PC-3 (cell line): ENCODE measurements around the gene SMARCD3. TPM values are rescaled to one million over a fixed set of nuclear protein-coding genes. Genes with fewer than 3 reads are reported as not detected.

Experiments used
- ATAC-seq: fragments of 200-7000 bp; cut with Tn5 transposase; 2 replicates; pipeline ENCODE4 v1.9.1; 2020; ENCODE audit warnings: mild to moderate bottlenecking, moderate library complexity
- BruUV-seq: library from RNA; stranded (reverse); fragments of 400-500 nt; replicated peaks from 2 replicates; lab custom pipeline; 2021; lab: Mats Ljungman, UMichigan
- CTCF ChIA-PET: fragments of 300-600 bp; sonication (Branson Sonifier 250); formaldehyde crosslinking; loops from one replicate; lab custom pipeline; 2022; ENCODE audit warnings: antibody characterized with exemption; lab: Charles Lee
- POLR2A ChIA-PET: fragments of 300-600 bp; sonication (Branson Sonifier 250); formaldehyde crosslinking; loops from one replicate; lab custom pipeline; 2022; ENCODE audit warnings: antibody characterized with exemption; ENCODE audit not compliant: unreplicated experiment; lab: Charles Lee
- DNase-seq: peaks from one replicate; pipeline ENCODE4 v3.0.0-alpha.2; 2015
- H2AFZ ChIP-seq: fragments of 300-600 bp; sonication (generic); 2 replicates; pipeline ENCODE4 v1.6.0; 2016; ENCODE audit warnings: antibody characterized with exemption, low read length
- H3F3A ChIP-seq: fragments of 300-600 bp; sonication (generic); one replicate; pipeline ENCODE4 v1.6.0; 2017; ENCODE audit warnings: antibody characterized with exemption, low read length, control low read depth, mild to moderate bottlenecking; ENCODE audit not compliant: unreplicated experiment
- H3K27ac ChIP-seq: fragments of 300-600 bp; sonication (generic); 2 replicates; pipeline ENCODE4 v1.5.1; 2016; ENCODE audit warnings: mild to moderate bottlenecking, low read length
- H3K27me3 ChIP-seq: fragments of 300-600 bp; sonication (generic); 2 replicates; pipeline ENCODE4 v1.6.1; 2016; ENCODE audit warnings: low read length, mixed read lengths
- H3K36me3 ChIP-seq: fragments of 300-600 bp; sonication (generic); 2 replicates; pipeline ENCODE4 v1.6.1; 2016; ENCODE audit warnings: low read depth, mixed run types, low read length, mixed read lengths
- H3K4me1 ChIP-seq: fragments of 300-600 bp; sonication (generic); 2 replicates; pipeline ENCODE4 v1.5.1; 2016; ENCODE audit warnings: low read length; ENCODE audit not compliant: insufficient read depth
- H3K4me2 ChIP-seq: fragments of 300-600 bp; sonication (generic); 2 replicates; pipeline ENCODE4 v1.6.0; 2016; ENCODE audit warnings: low read length
- H3K4me3 ChIP-seq: fragments of 300-600 bp; sonication (generic); 2 replicates; pipeline ENCODE4 v1.5.1; 2016; ENCODE audit warnings: mild to moderate bottlenecking, low read length, mixed read lengths
- H3K79me2 ChIP-seq: fragments of 300-600 bp; sonication (generic); 2 replicates; pipeline ENCODE4 v1.6.1; 2017; ENCODE audit warnings: low read length, mixed read lengths
- H3K9ac ChIP-seq: fragments of 300-600 bp; sonication (generic); 2 replicates; pipeline ENCODE4 v1.6.0; 2016; ENCODE audit warnings: mild to moderate bottlenecking, low read length
- H3K9me2 ChIP-seq: fragments of 300-600 bp; sonication (generic); replicated peaks from 2 replicates; pipeline ENCODE4 v1.6.1; 2016; ENCODE audit warnings: mixed run types, low read length, mixed read lengths
- H3K9me3 ChIP-seq: fragments of 300-600 bp; sonication (generic); 2 replicates; pipeline ENCODE4 v1.6.1; 2016; ENCODE audit warnings: low read length, mixed read lengths
- H4K20me1 ChIP-seq: fragments of 300-600 bp; sonication (generic); 2 replicates; pipeline ENCODE4 v1.6.1; 2016; ENCODE audit warnings: low read length, mixed read lengths
- CTCF ChIP-seq: fragments of 300-600 bp; sonication (generic); conservative IDR thresholded peaks from 2 replicates; pipeline ENCODE4 v1.5.1; 2017; ENCODE audit warnings: antibody characterized with exemption, low read depth, mild to moderate bottlenecking, low read length
- EZH2 ChIP-seq: fragments of 300-600 bp; sonication (generic); IDR thresholded peaks from one replicate; pipeline ENCODE4 v1.6.1; 2017; ENCODE audit warnings: antibody characterized with exemption, mild to moderate bottlenecking, low read length; ENCODE audit not compliant: unreplicated experiment
- EZH2phosphoT487 ChIP-seq: fragments of 300-600 bp; sonication (generic); IDR thresholded peaks from 2 replicates; pipeline ENCODE4 v1.6.1; 2018; ENCODE audit warnings: mild to moderate bottlenecking, antibody characterized with exemption, low read length, borderline replicate concordance
- intact Hi-C: fragments of 100-400 bp; cut with micrococcal nuclease; formaldehyde crosslinking; loops from 2 replicates; pipeline ENCODE4 v1.9.0; 2023
- total RNA-seq: library from RNA; depleted of rRNA; stranded (reverse); fragments of >200 nt; gene quantifications from 2 replicates; pipeline ENCODE4 v1.2.3, GENCODE V29; 2014

SMARCD3 gene
- total RNA-seq, 1 experiment from 2014 or later = 9.1 TPM

- no peak overlapping the region for H3K27ac ChIP-seq
- POLR2A ChIA-PET = no interaction called here
- 0 out of 2 replicates have a peak, but pooled peaks cover 3% of the 10 kb centered on the region for H3K27me3 ChIP-seq
- CTCF ChIA-PET = no interaction called here
- intact Hi-C loops = no loop called here
- BruUV-seq = no TSS peak
- no peak overlapping the region for H3K4me3 ChIP-seq
- H3K4me1 ChIP-seq = no peaks in the 10 kb centered on the region; the same call in none of the 2 replicates
- H3K9ac ChIP-seq = no peak overlapping the region
- no peaks in the 10 kb centered on the region for H3K9me3 ChIP-seq
- no peak for TF ChIP-seq EZH2phosphoT487
- TF ChIP-seq CTCF = no peak
- TF ChIP-seq EZH2 = no peak
- H3K36me3 ChIP-seq = no peaks in the 10 kb centered on the region
- H3F3A ChIP-seq = no peaks in the 10 kb centered on the region
- H2AFZ ChIP-seq = no peak overlapping the region
- H3K4me2 ChIP-seq = no peak overlapping the region
- H3K79me2 ChIP-seq = no peaks in the 10 kb centered on the region
- H4K20me1 ChIP-seq = no peaks in the 10 kb centered on the region
- ATAC-seq (no peak), DNase-seq (no peak)
- H3K9me2 ChIP-seq = no peaks in the 10 kb centered on the region
Observed at GRCh38 chr7:151252961-151253711, 4.6 kb upstream of the SMARCD3 start.

DNA sequence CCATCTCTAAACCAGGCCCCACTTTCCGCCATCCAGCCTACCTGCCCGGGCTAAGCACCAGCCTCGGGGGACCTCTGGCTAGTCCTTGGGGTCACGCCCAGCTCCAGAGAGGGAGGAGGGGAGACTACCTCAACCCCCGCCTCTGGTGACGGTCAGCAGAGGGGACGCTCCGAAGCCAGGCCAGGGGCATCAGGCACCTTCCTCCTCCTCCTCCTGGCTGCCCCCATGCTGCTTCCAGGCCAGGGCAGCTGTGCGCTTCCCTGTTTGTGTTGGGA lies 4.0 kb upstream of the SMARCD3 start:
- H3K27me3 ChIP-seq = 0 out of 2 replicates have a peak, but pooled peaks cover 3% of the 10 kb centered on the region
- no peaks in the 10 kb centered on the region for H3K79me2 ChIP-seq
- H3K4me1 ChIP-seq = peaks cover 4% of the 10 kb centered on the region
- no peaks in the 10 kb centered on the region for H3K9me2 ChIP-seq
- ATAC-seq = no peak
- POLR2A ChIA-PET = interaction anchor here (0.6 kb wide), 1 partner anchor 76 kb away, joined by 3 read pairs; no protein-coding TSS in a partner anchor
- no peak overlapping the region; the same call in 1 of the 2 replicates for H3K4me3 ChIP-seq
- no peaks in the 10 kb centered on the region for H4K20me1 ChIP-seq
- no peak for TF ChIP-seq CTCF
- TF ChIP-seq EZH2 = no peak
- TF ChIP-seq EZH2phosphoT487 = no peak
- no peaks in the 10 kb centered on the region for H3F3A ChIP-seq
- no TSS peak for BruUV-seq
- intact Hi-C loops = no loop called here
- H3K27ac ChIP-seq = no peak overlapping the region
- no peaks in the 10 kb centered on the region for H3K36me3 ChIP-seq
- no peak overlapping the region; the same call in 1 of the 2 replicates for H2AFZ ChIP-seq
- CTCF ChIA-PET = no interaction called here
- no peak for DNase-seq
- H3K9me3 ChIP-seq = no peaks in the 10 kb centered on the region
- no peak overlapping the region; the same call in 1 of the 2 replicates for H3K4me2 ChIP-seq
- H3K9ac ChIP-seq = no peak overlapping the region
